Measurements from ENCODE around the gene SDR39U1. TPM values are rescaled to one million over a fixed set of nuclear protein-coding genes. Genes with fewer than 3 reads are reported as not detected.

Gene SDR39U1
- total RNA-seq, 1 donor from 2014 or later, result 61.6 TPM

GRCh38 chr14:24399447-24399822, 43.1 kb downstream of the SDR39U1 start:
- intact Hi-C loops (cut with DNase I), result no loop called here
- Histone ChIP-seq H3K27ac (peak overlapping the region; percentile 72), H3K9me3 (no peaks in the 10 kb centered on the region)

GRCh38 chr14:24398653-24399446, 43.7 kb downstream of the SDR39U1 start, which contains the start of gene NYNRIN:
NYNRIN (plus strand) TSS chr14:24399003; CDS start chr14:24399247, 244 bp downstream.
- H3K4me1 ChIP-seq, result peaks cover 49% of the 10 kb centered on the region
- TF ChIP-seq CTCF (IDR thresholded peaks at IDR 0.05), result no peak
- peak within 1 kb of the TSS; percentile 75 for H3K4me3 ChIP-seq
- H3K27me3 ChIP-seq, result no peaks in the 10 kb centered on the region
- intact Hi-C loops (cut with DNase I), result no loop called here
- ATAC-seq, result peak; percentile 77
- no peaks in the 10 kb centered on the region for H3K9me3 ChIP-seq
- H3K27ac ChIP-seq, result peak within 1 kb of the TSS; percentile 72
- DNase-seq, result peak; percentile 74
- no peaks in the 10 kb centered on the region for H3K36me3 ChIP-seq

More at GRCh38 chr14:24399447-24399822, 43.1 kb downstream of the SDR39U1 start:
- Histone ChIP-seq H3K4me1 (peaks cover 50% of the 10 kb centered on the region), H3K27me3 (no peaks in the 10 kb centered on the region), H3K36me3 (no peaks in the 10 kb centered on the region), H3K4me3 (peak overlapping the region; percentile 75)
- ATAC-seq (peak; percentile 16), DNase-seq (no peak)
- no peak for TF ChIP-seq CTCF (IDR thresholded peaks at IDR 0.05)

- intact Hi-C loops (cut with DNase I), result no loop called here
- no peak for DNase-seq
These were observed 44.3 kb downstream of the SDR39U1 start for GRCh38 chr14:24398293-24398652.

GRCh38 chr14:24397639-24398292, 44.8 kb downstream of the SDR39U1 start:
- H3K36me3 ChIP-seq, result no peaks in the 10 kb centered on the region
- DNase-seq (no peak), ATAC-seq (no peak)
- TF ChIP-seq CTCF (IDR thresholded peaks at IDR 0.05), result no peak
- intact Hi-C loops (cut with DNase I), result no loop called here
- H3K4me1 ChIP-seq, result peaks cover 42% of the 10 kb centered on the region
- H3K9me3 ChIP-seq, result no peaks in the 10 kb centered on the region
- H3K27ac ChIP-seq, result peak overlapping the region; percentile 72
- no peaks in the 10 kb centered on the region for H3K27me3 ChIP-seq
- no peak overlapping the region for H3K4me3 ChIP-seq

More at GRCh38 chr14:24398293-24398652, 44.3 kb downstream of the SDR39U1 start:
- peak; percentile 31 for ATAC-seq
- Histone ChIP-seq H3K4me1 (peaks cover 46% of the 10 kb centered on the region), H3K27ac (peak overlapping the region; percentile 72), H3K36me3 (no peaks in the 10 kb centered on the region), H3K9me3 (no peaks in the 10 kb centered on the region), H3K4me3 (peak overlapping the region; percentile 75), H3K27me3 (no peaks in the 10 kb centered on the region)
- TF ChIP-seq CTCF (IDR thresholded peaks at IDR 0.05), result no peak

GRCh38 chr14:24395609-24396582, 46.7 kb downstream of the SDR39U1 start:
- no peak overlapping the region for H3K27ac ChIP-seq
- no peaks in the 10 kb centered on the region for H3K27me3 ChIP-seq
- no peak for DNase-seq
- no peak overlapping the region for H3K4me3 ChIP-seq
- H3K9me3 ChIP-seq, result no peaks in the 10 kb centered on the region
- ATAC-seq, result peak; percentile 45
- TF ChIP-seq CTCF (IDR thresholded peaks at IDR 0.05), result no peak
- intact Hi-C loops (cut with DNase I), result no loop called here
- peaks cover 27% of the 10 kb centered on the region for H3K4me1 ChIP-seq
- H3K36me3 ChIP-seq, result no peaks in the 10 kb centered on the region
